SU-DHL-6 (cell line): ENCODE measurements around the gene PPM1L.

ENCODE experiments used
- H2AFZ ChIP-seq: fragments of 200-600 bp; sonication (generic); 2 replicates; pipeline ENCODE4 v1.6.1; 2014; ENCODE audit warnings: low read depth, mild to moderate bottlenecking, moderate library complexity, mixed read lengths, antibody characterized with exemption, low read length; ENCODE audit not compliant: severe bottlenecking
- H3F3A ChIP-seq: fragments of 200-600 bp; shearing (Covaris generic); 2 replicates; pipeline ENCODE4 v1.6.0; 2016; ENCODE audit warnings: antibody characterized with exemption, mild to moderate bottlenecking; ENCODE audit not compliant: insufficient read depth
- H3K27ac ChIP-seq: fragments of 200-600 bp; sonication (generic); 2 replicates; pipeline ENCODE4 v1.5.1; 2016; ENCODE audit warnings: low read depth, mild to moderate bottlenecking, low read length, moderate library complexity, mixed read lengths
- H3K27me3 ChIP-seq: fragments of 200-600 bp; sonication (generic), shearing (Covaris generic); 2 replicates; pipeline ENCODE4 v1.6.0; 2014; ENCODE audit warnings: mild to moderate bottlenecking, low read length
- H3K36me3 ChIP-seq: fragments of 200-600 bp; sonication (generic); 2 replicates; pipeline ENCODE4 v1.6.1; 2014; ENCODE audit warnings: mild to moderate bottlenecking, low read length, mixed read lengths
- H3K4me2 ChIP-seq: fragments of 300-600, 200-600 bp; shearing (Covaris generic), sonication (generic); 2 replicates; pipeline ENCODE4 v1.6.0; 2014; ENCODE audit warnings: low read length, low read depth, mild to moderate bottlenecking; ENCODE audit not compliant: poor library complexity, severe bottlenecking
- H3K4me3 ChIP-seq: fragments of 200-600 bp; sonication (generic); 2 replicates; pipeline ENCODE4 v1.5.1; 2014; ENCODE audit warnings: antibody characterized with exemption, low read length, mild to moderate bottlenecking, mixed read lengths; ENCODE audit not compliant: insufficient read depth, poor library complexity, severe bottlenecking
- H3K79me2 ChIP-seq: fragments of 200-600 bp; sonication (generic); 2 replicates; pipeline ENCODE4 v1.6.1; 2014; ENCODE audit warnings: mild to moderate bottlenecking, low read length, moderate library complexity; ENCODE audit not compliant: insufficient read depth
- H3K9ac ChIP-seq: fragments of 200-600 bp; sonication (generic); 2 replicates; pipeline ENCODE4 v1.7.0; 2014; ENCODE audit warnings: mild to moderate bottlenecking, low read length
- H3K9me2 ChIP-seq: fragments of 200-600 bp; sonication (generic); replicated peaks from 2 replicates; pipeline ENCODE4 v1.6.1; 2014; ENCODE audit warnings: low read length; ENCODE audit not compliant: insufficient read depth
- H3K9me3 ChIP-seq: fragments of 200-600 bp; sonication (generic); 2 replicates; pipeline ENCODE4 v1.6.1; 2014; ENCODE audit warnings: low read length, mixed read lengths; ENCODE audit not compliant: insufficient read depth
- H4K20me1 ChIP-seq: fragments of 200-600 bp; sonication (generic); 2 replicates; pipeline ENCODE4 v1.6.1; 2014; ENCODE audit warnings: low read depth, mild to moderate bottlenecking, antibody characterized with exemption, low read length, moderate library complexity, mixed read lengths
- EZH2phosphoT487 ChIP-seq: fragments of 200-600 bp; sonication (generic), shearing (Covaris generic); conservative IDR thresholded peaks from 2 replicates; pipeline ENCODE4 v1.6.1; 2018; ENCODE audit warnings: mild to moderate bottlenecking, antibody characterized with exemption, low read length, moderate library complexity, mixed read lengths
- TF ChIP-seq, protein P1 (sequence below): fragments of 200-600 bp; sonication (generic); IDR thresholded peaks from one replicate; pipeline ENCODE4 v1.5.1; 2017; ENCODE audit warnings: antibody characterized with exemption, mild to moderate bottlenecking, low read length, moderate library complexity; ENCODE audit not compliant: insufficient read depth, poor library complexity, severe bottlenecking

The PPM1L gene

DNA sequence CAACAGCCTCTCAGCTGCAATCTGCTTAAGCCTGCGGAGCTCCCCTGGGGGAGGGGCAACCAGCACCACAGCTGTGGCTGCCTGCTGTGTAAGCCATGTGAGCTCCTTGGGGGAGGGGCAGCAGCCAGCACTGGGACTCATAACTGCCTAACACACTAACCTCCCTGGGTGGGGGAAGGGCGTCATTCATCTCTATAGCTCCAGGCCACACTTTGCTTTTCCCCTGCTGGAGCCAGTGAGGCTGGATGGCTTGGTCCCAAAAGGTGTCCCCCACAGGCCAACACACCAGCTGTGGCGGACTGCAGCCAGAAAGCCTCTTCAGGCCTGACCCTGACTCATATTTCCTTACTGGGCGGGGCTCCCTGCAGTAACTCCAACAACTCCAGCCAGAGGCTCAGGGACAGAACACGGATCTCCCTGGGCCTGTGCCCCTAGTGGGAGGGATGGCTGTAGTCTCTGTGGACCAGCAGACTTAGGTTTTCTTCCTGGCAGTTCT, 129.8 kb downstream of the PPM1L start:
- no peaks in the 10 kb centered on the region for H3K9me2 ChIP-seq
- no peaks in the 10 kb centered on the region for H3K27me3 ChIP-seq
- peak overlapping the region; percentile 29 for H2AFZ ChIP-seq
- no peaks in the 10 kb centered on the region for H3F3A ChIP-seq
- H3K36me3 ChIP-seq = no peaks in the 10 kb centered on the region
- no peaks in the 10 kb centered on the region for H3K79me2 ChIP-seq
- peak overlapping the region; percentile 50 for H3K4me2 ChIP-seq
- H3K27ac ChIP-seq = peak overlapping the region; percentile 67
- no peak overlapping the region for H3K4me3 ChIP-seq
- TF ChIP-seq, protein P1, sequence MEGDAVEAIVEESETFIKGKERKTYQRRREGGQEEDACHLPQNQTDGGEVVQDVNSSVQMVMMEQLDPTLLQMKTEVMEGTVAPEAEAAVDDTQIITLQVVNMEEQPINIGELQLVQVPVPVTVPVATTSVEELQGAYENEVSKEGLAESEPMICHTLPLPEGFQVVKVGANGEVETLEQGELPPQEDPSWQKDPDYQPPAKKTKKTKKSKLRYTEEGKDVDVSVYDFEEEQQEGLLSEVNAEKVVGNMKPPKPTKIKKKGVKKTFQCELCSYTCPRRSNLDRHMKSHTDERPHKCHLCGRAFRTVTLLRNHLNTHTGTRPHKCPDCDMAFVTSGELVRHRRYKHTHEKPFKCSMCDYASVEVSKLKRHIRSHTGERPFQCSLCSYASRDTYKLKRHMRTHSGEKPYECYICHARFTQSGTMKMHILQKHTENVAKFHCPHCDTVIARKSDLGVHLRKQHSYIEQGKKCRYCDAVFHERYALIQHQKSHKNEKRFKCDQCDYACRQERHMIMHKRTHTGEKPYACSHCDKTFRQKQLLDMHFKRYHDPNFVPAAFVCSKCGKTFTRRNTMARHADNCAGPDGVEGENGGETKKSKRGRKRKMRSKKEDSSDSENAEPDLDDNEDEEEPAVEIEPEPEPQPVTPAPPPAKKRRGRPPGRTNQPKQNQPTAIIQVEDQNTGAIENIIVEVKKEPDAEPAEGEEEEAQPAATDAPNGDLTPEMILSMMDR = no peak
- no peak for TF ChIP-seq EZH2phosphoT487
- no peaks in the 10 kb centered on the region for H4K20me1 ChIP-seq
- H3K9me3 ChIP-seq = no peaks in the 10 kb centered on the region
- peak overlapping the region; percentile 20; the same call in 1 of the 2 replicates for H3K9ac ChIP-seq

DNA sequence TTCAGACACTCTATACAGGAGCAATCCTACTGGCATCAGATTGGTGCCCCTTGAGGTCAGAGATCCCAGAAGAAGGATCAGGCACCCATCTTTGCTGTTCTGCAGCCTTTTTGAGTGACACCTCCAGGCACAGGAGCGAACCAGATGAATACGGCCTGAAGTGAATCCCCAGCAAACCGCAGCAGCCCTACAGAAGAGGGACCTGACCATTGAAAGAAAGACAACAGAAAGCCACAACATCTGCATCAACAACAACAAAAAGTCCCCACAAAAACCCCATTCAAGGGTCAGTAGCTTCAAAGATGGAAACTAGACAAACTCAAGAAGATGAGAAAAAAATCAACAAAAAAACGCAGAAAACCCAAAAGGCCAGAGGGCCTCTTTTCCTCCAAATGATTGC, 130.4 kb downstream of the PPM1L start:
- Histone ChIP-seq H3K27me3 (no peaks in the 10 kb centered on the region), H3K4me2 (peak overlapping the region; percentile 50), H3F3A (no peaks in the 10 kb centered on the region), H3K27ac (peak overlapping the region; percentile 67), H3K79me2 (no peaks in the 10 kb centered on the region), H3K9me2 (no peaks in the 10 kb centered on the region), H3K4me3 (no peak overlapping the region), H4K20me1 (no peaks in the 10 kb centered on the region), H3K9ac (peak overlapping the region; percentile 20; the same call in 1 of the 2 replicates), H3K9me3 (no peaks in the 10 kb centered on the region), H2AFZ (peak overlapping the region; percentile 29), H3K36me3 (no peaks in the 10 kb centered on the region)
- TF ChIP-seq EZH2phosphoT487 = no peak

DNA sequence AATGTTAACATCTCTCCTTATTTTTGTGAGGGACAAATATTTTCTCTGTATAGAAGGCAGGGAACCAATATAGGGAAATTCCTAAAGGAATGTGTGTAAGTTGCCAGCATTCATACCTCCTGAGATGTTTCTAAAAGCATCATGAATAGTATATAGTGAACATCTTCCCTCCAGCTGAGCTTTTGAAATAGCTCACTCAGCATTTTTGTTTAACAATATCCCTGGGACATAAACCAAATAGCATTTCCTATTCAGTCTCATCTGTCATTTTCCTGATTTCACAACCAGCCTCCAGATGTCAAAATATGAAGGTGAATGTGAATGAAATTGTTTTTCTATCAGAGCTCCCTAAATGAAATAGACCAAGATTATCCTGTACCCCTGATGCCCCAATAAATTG, 137.2 kb downstream of the PPM1L start:
- Histone ChIP-seq H3K9me2 (no peaks in the 10 kb centered on the region), H3K36me3 (no peaks in the 10 kb centered on the region), H3K79me2 (no peaks in the 10 kb centered on the region), H3K9me3 (no peaks in the 10 kb centered on the region), H4K20me1 (no peaks in the 10 kb centered on the region), H3K27ac (no peak overlapping the region), H3K9ac (no peak overlapping the region), H3K4me2 (no peak overlapping the region), H2AFZ (no peak overlapping the region), H3K27me3 (no peaks in the 10 kb centered on the region), H3F3A (no peaks in the 10 kb centered on the region), H3K4me3 (no peak overlapping the region)
- TF ChIP-seq, protein P1 = no peak
- no peak for TF ChIP-seq EZH2phosphoT487

DNA sequence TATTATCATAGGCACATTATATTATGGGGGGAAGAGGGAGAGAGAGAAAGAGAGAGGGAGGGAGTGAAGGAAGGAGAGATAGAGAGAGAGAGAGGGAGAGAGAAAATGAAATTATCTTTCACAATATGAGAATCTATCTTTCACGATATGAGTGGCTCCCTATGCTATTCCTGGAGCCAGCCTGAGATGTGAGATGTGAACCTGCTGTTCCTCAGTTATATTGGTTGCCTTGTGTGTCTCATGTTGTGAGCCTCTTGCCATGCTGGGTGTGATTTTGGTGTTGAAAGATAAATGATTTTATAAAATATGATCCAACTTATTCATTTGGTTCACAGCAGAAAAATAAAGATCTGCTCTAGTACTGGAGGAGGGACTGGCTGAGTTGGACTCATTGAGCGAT, 148.7 kb downstream of the PPM1L start:
- H3K4me3 ChIP-seq = no peak overlapping the region
- TF ChIP-seq, protein P1 = no peak
- TF ChIP-seq EZH2phosphoT487 = no peak
- H3K36me3 ChIP-seq = no peaks in the 10 kb centered on the region
- no peak overlapping the region for H3K4me2 ChIP-seq
- no peak overlapping the region for H3K9ac ChIP-seq
- H4K20me1 ChIP-seq = no peaks in the 10 kb centered on the region
- no peaks in the 10 kb centered on the region for H3K79me2 ChIP-seq
- no peaks in the 10 kb centered on the region for H3K9me2 ChIP-seq
- no peak overlapping the region for H2AFZ ChIP-seq
- no peak overlapping the region for H3K27ac ChIP-seq
- H3K27me3 ChIP-seq = no peaks in the 10 kb centered on the region
- no peaks in the 10 kb centered on the region for H3F3A ChIP-seq
- no peaks in the 10 kb centered on the region for H3K9me3 ChIP-seq
